Mesothelial cell of epicardium (in vitro differentiated cells): ENCODE measurements around the gene FNTB. TPM values are rescaled to one million over a fixed set of nuclear protein-coding genes. Genes with fewer than 3 reads are reported as not detected.
"Not testable (repeated sequence)": the region's sequence is repeated elsewhere in the genome, so short reads cannot be mapped to it uniquely, and the experiment has no call there.

Experiments
- DNase-seq, 2 experiments: peaks; one replicate each; pipeline ENCODE4 v3.0.0; 2021; ENCODE audit warnings: low spot score in 2 of 2; ENCODE audit not compliant: unreplicated experiment in 2 of 2
- H3K27ac Mint-ChIP-seq: 2 replicates; pipeline ENCODE4 v1.8.0; 2021; ENCODE audit warnings: mixed read lengths
- H3K27me3 Mint-ChIP-seq: 2 replicates; pipeline ENCODE4 v1.8.0; 2021; ENCODE audit warnings: low read depth, mixed read lengths
- H3K36me3 Mint-ChIP-seq: 2 replicates; pipeline ENCODE4 v1.8.0; 2021; ENCODE audit warnings: mixed read lengths
- H3K4me1 Mint-ChIP-seq: 2 replicates; pipeline ENCODE4 v1.8.0; 2021; ENCODE audit warnings: mixed read lengths
- H3K4me3 Mint-ChIP-seq: 2 replicates; pipeline ENCODE4 v1.8.0; 2021; ENCODE audit warnings: mild to moderate bottlenecking, moderate library complexity, mixed read lengths
- H3K9me3 Mint-ChIP-seq: 2 replicates; pipeline ENCODE4 v1.8.0; 2021; ENCODE audit warnings: mixed read lengths
- CTCF ChIP-seq: fragments of 200-600 bp; sonication (generic); IDR thresholded peaks from one replicate; pipeline ENCODE4 v1.5.0; 2021; ENCODE audit warnings: antibody characterized with exemption; ENCODE audit not compliant: unreplicated experiment
- total RNA-seq: library from RNA; stranded (reverse); gene quantifications from 3 replicates; pipeline ENCODE4 v1.2.1, GENCODE V29; 2021

FNTB gene
- total RNA-seq, 1 donor from 2014 or later = 45.7 TPM

GRCh38 chr14:65079768-65080167, 93.1 kb downstream of the FNTB start:
- Mint-ChIP-seq H3K27ac (no peak overlapping the region), H3K36me3 (peaks cover 47% of the 10 kb centered on the region), H3K4me1 (no peaks in the 10 kb centered on the region), H3K9me3 (no peaks in the 10 kb centered on the region), H3K27me3 (no peaks in the 10 kb centered on the region), H3K4me3 (no peak overlapping the region)
- DNase-seq = no peak
- TF ChIP-seq CTCF = no peak

GRCh38 chr14:65080960-65081747, 94.5 kb downstream of the FNTB start:
- no peaks in the 10 kb centered on the region for H3K4me1 Mint-ChIP-seq
- peaks cover 3% of the 10 kb centered on the region for H3K9me3 Mint-ChIP-seq
- H3K4me3 Mint-ChIP-seq = no peak overlapping the region
- no peak for TF ChIP-seq CTCF
- peaks cover 49% of the 10 kb centered on the region for H3K36me3 Mint-ChIP-seq
- no peak for DNase-seq
- H3K27ac Mint-ChIP-seq = no peak overlapping the region
- H3K27me3 Mint-ChIP-seq = no peaks in the 10 kb centered on the region

GRCh38 chr14:65082930-65083329, 96.2 kb downstream of the FNTB start:
- no peak for DNase-seq
- peaks cover 18% of the 10 kb centered on the region for H3K9me3 Mint-ChIP-seq

GRCh38 chr14:65084554-65085505, 98.1 kb downstream of the FNTB start:
- peaks cover 70% of the 10 kb centered on the region for H3K36me3 Mint-ChIP-seq
- no peak overlapping the region for H3K27ac Mint-ChIP-seq
- H3K4me1 Mint-ChIP-seq = no peaks in the 10 kb centered on the region
- peaks cover 28% of the 10 kb centered on the region for H3K9me3 Mint-ChIP-seq
- H3K27me3 Mint-ChIP-seq = no peaks in the 10 kb centered on the region
- TF ChIP-seq CTCF = no peak
- H3K4me3 Mint-ChIP-seq = no peak overlapping the region
- DNase-seq = no peak

More at GRCh38 chr14:65082930-65083329, 96.2 kb downstream of the FNTB start:
- H3K27ac Mint-ChIP-seq = no peak overlapping the region
- H3K4me1 Mint-ChIP-seq = no peaks in the 10 kb centered on the region
- peaks cover 62% of the 10 kb centered on the region for H3K36me3 Mint-ChIP-seq
- no peak overlapping the region for H3K4me3 Mint-ChIP-seq
- no peak for TF ChIP-seq CTCF
- no peaks in the 10 kb centered on the region for H3K27me3 Mint-ChIP-seq

- H3K9me3 Mint-ChIP-seq = peaks cover 28% of the 10 kb centered on the region
- H3K36me3 Mint-ChIP-seq = peaks cover 74% of the 10 kb centered on the region
- not testable (repeated sequence) for H3K27ac Mint-ChIP-seq
Measured at GRCh38 chr14:65086686-65087085, 100.0 kb downstream of the FNTB start.

GRCh38 chr14:65087835-65088234, 101.1 kb downstream of the FNTB start:
- not testable (repeated sequence) for H3K27me3 Mint-ChIP-seq, DNase-seq, H3K27ac Mint-ChIP-seq, H3K4me1 Mint-ChIP-seq, H3K4me3 Mint-ChIP-seq
- Mint-ChIP-seq H3K9me3 (peaks cover 28% of the 10 kb centered on the region), H3K36me3 (peaks cover 68% of the 10 kb centered on the region)

More at GRCh38 chr14:65086686-65087085, 100.0 kb downstream of the FNTB start:
- not testable (repeated sequence) for DNase-seq, H3K4me1 Mint-ChIP-seq, H3K27me3 Mint-ChIP-seq, H3K4me3 Mint-ChIP-seq
